Tibial nerve (tissue), 3 donors: ENCODE measurements around the gene LEP.

Source experiments
- POLR2A ChIP-seq, 2 donors: fragments of 450-650 bp; IDR thresholded peaks; one replicate each; pipeline ENCODE4 v1.6.1; 2017; ENCODE audit warnings: antibody characterized with exemption in 2 of 2, mild to moderate bottlenecking in 2 of 2, moderate library complexity in 2 of 2
- TF ChIP-seq, protein P1 (sequence below), 5 experiments: fragments of 200-600 bp in 3 of 5; fragments of 450-650 bp in 2 of 5; sonication (generic) in 3 of 5; IDR thresholded peaks; one replicate each; pipeline ENCODE4 v1.5.1; 2016 to 2019; ENCODE audit warnings: antibody characterized with exemption in 5 of 5, mild to moderate bottlenecking in 3 of 5, moderate library complexity in 2 of 5

- TF ChIP-seq POLR2A (IDR thresholded peaks at IDR 0.05): no peak
- TF ChIP-seq, protein P1, sequence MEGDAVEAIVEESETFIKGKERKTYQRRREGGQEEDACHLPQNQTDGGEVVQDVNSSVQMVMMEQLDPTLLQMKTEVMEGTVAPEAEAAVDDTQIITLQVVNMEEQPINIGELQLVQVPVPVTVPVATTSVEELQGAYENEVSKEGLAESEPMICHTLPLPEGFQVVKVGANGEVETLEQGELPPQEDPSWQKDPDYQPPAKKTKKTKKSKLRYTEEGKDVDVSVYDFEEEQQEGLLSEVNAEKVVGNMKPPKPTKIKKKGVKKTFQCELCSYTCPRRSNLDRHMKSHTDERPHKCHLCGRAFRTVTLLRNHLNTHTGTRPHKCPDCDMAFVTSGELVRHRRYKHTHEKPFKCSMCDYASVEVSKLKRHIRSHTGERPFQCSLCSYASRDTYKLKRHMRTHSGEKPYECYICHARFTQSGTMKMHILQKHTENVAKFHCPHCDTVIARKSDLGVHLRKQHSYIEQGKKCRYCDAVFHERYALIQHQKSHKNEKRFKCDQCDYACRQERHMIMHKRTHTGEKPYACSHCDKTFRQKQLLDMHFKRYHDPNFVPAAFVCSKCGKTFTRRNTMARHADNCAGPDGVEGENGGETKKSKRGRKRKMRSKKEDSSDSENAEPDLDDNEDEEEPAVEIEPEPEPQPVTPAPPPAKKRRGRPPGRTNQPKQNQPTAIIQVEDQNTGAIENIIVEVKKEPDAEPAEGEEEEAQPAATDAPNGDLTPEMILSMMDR (IDR thresholded peaks at IDR 0.05): no peak
These were observed 23.0 kb upstream of the LEP start for GRCh38 chr7:128217967-128218652.
